Middle frontal gyrus (tissue), 1 donor: ENCODE measurements around the gene PARD3B.

Experiments used
- DNase-seq: peaks from one replicate; pipeline ENCODE4 v3.0.0-alpha.2; 2015; ENCODE audit warnings: low spot score; ENCODE audit errors: extremely low spot score

The PARD3B gene

DNA sequence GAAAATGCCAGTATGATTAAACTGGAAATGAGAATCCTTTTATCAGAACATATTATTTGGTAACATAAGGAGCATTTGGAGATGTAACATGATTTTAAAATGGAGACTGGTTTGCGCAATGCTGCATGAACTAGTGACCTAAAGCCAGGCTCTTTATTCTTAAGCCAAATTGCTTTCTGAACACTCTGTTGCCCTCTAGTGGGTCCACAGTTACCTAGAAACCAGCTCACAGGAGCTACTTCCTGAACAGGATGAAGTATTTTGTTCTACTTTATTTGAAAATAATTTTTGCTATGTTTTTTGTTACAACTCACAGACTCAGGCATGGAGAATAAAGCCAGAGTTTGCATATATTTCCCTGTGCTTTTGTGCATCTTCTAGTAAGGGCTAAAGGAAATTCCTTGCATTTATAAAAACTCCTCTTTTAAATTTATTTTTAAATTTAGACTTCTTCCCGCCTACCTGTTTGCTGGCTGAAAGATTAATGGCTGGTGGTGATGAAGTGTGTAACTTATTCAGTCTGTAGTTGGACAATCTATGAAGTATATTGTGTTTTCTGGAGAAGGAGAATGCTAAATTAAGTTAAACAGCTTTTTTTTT lies 146.7 kb downstream of the PARD3B start:
- DNase-seq = peak; percentile 14

DNA sequence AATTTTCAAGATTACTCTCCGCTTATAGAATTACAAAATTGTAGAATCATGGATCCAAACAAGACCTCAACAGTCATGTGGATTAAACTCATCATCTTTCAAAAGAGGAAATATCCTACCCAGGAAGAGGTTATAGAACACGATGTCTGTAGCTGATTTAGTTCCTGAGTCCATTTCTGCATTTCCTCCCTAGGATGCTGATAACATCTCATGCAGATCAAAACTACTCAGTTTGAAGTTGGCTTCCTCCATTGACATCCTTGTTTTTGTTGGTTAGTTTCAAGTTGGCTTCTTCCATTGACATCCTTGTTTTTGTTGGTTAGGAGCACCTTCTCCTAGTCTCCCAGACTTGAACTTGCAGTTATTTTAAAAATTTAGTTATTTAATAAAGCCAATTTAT lies 147.5 kb downstream of the PARD3B start:
- DNase-seq = no peak

DNA sequence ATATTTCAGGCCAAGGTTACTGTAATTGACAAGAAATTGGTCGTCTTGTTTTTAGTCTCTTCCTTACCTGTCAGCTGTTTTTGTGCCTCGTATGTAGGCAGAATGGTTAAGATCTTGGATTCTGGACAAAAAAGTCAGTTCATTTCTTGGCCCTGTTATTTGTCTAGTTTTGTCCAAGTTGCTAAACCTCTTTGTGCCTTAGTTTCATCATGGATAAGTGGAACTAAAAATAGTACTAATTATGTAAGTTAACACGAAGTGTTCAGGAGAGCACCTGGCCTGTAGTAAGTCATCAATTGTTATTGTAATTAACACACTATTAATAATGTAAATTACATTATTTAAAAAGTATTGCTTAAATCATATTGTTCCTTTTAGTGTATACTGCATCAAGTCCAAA lies 148.0 kb downstream of the PARD3B start:
- DNase-seq = no peak

DNA sequence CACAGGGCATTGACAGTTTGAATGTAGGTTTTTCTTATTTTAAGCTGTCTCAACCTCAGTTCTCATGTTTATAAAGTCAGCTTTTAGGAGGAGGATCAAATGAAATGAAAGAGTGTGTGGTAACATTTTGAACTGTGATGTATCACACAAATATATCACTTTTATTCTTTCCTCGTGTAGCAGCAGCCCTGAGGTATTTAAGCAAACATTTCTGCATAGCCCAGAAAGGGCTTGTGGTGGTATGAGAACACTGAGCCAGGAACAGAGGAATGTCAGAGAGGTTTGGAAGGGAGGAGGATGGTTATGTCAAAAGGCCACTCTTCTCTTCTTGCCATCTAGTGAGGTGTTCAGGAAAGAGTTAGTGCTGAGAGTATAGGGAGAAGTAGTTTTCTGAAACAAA lies 150.2 kb downstream of the PARD3B start:
- DNase-seq = no peak

DNA sequence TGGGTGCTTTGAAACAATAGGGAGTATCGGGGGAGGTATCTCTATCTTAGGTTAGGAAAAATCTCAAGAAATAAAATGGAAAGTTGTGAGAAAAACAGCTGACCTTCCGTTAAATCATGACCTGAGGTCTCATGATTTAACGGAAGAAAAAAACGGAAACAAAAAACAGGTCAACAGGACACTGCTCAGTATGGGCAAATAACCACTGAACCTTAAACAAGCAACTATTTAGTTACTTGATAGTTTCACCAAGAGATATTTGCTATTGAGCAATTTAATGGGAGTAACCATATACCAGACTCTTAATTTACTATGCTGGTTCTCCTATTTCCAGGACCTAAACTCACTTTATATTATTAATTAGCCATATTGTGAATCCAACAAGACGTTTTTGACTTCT lies 150.8 kb downstream of the PARD3B start:
- DNase-seq = no peak

DNA sequence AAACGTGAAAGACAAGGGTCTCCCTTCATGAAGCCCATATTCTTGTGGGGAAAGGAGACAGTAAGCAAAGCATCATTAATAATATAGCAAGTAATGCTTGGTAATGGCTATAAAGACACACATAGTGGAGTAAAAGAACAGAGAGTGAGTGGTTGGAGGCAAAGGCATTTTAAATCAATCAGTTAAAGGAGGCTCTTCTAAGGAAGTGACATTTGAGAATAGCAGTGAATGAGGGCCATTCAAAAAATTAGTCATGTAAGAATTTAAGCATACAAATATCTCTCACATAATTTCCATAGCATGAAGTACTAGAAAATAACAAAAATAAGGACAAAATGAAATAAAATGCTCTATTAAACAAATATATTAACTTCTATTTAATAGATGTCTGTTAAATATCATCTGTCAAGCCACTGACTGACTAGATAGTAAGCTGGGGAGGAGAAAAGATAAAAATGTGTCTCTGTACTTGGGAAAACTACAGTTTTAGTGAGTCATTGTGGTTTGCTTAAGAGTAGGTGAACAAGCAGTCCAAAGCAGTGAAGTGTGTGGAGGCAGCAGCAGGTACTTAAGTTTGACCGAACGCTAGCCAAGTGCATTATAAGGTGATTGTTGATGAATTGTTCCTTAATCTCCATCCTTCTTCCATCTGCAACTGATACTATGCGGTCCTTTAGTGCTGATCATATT lies 160.1 kb downstream of the PARD3B start:
- DNase-seq = no peak

DNA sequence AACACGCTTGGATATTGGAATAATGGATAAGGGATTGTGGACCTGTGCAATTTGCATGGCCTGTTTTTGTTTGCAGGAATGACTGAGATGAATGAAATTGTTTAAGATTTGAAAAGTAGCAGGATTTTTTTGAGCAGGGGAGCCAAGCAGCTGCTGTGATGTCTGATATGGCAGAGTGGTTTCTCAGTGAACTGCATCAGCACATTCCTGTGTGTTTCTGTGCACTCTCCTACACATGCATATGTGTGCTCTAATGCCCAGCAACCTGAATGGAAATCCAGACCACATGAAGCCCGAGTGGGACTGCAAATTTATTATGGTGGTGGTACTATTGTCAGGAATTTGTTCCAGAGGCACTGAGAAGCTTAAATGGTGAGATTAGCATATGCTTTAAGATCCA lies 161.7 kb downstream of the PARD3B start:
- no peak for DNase-seq

DNA sequence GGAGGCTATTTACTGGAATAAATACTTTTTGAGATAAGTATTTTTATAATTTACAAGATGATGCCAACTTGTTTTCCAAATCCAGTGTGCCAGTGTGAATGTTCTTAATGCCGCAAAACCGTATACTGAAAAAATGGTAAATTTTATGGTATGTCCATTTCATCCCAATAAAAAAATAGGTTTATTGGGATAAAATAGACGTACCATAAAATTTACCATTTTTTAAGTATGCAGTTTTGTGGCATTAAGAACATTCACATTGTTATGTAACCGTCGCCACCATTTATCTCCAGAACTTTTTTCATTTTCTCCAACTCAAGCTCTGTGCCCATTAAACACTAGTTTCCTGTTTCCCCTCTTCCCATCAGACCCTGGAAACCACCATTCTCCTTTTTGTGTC lies 167.9 kb downstream of the PARD3B start:
- no peak for DNase-seq

DNA sequence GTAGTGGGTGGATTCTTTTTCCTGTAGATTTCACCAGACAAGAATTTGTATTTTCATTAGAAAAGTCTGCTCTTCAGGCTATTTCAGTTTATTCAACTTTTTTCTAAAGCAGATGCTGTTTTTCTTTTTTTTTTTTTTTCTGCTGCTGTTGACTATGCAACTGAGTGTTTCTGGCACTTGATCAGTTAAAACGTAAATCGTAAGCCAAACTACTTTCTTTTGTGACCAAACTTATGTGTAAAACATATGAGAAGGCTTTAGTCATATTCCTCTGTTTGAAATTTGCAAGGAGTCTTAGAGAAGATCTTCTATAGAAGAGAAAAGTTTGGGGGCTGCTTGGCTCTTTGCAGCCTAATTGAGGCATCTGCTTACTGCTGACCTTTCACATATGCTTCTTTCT lies 170.1 kb downstream of the PARD3B start:
- no peak for DNase-seq

DNA sequence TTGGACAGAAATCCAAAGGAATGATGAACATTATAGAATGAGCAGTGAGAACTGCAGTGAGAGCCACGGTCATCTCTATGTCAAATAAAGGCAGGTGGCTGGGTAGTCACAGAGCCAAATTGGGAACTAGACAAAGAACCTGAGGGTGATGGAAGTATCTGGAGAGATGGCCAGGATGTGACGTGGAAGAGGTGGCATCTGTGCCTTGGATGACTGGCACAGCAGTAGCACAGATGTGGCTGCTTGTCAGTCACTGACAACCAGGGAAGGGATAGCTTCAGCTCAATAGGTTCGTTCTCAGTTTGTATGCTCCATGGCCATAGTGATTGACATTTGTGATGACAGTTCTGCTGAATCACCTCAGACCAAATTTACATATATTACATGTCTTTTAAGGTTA lies 172.3 kb downstream of the PARD3B start:
- DNase-seq = no peak

DNA sequence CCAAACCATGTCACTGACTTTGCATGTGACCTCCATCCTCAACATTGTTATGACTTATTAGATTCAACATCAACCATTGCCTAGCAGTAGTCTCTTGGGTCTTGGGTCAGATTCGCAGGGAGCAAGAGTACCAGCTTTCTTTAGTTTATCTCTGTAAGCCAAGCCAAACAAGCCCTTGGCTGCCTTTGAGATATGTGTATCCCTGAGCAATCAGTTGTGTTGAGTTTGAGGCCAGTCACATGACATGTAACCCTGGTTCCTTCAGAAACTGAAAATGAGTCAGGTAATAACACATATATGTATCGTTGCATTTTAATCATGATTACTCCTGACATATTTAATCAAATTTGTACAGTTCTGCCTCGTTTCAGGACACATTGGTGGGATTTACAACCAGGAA lies 173.3 kb downstream of the PARD3B start:
- DNase-seq = no peak

DNA sequence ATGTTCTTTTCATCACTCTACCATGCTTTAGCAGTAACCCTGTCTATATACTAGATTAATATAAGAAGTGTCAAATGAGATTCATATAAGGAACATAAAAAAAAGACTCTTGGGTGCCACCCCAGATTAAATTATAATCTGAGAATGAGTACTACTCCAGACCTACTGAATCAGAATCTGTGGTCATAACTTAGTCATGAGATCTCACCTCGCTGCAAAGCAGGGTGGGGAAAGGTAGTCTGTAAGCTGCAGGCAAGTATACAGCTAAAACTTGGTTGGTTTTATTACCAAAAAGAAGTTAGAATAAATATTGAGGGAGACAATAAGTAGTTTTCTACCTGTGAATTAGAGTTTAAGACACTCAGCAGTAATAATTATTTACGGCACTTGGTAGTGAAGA lies 175.6 kb downstream of the PARD3B start:
- DNase-seq = no peak

DNA sequence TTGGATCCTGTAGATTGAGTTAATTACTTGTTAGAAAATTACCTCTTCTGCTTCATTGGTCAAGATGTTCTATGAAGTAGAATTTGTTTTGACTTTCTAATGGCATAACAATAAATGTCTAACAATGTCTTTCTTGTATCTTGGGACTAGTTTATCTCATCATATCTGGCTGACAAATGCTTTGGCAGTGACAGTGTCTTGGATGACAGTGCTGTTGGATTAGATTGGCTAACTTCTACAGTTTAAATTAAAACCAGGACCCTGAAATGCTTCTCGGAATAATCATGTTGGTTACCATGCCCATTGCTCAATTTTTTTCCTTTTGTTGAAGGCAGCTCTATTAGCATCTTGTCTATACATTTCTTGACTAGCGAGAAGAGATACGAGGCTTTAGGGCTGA lies 176.9 kb downstream of the PARD3B start:
- DNase-seq = no peak

DNA sequence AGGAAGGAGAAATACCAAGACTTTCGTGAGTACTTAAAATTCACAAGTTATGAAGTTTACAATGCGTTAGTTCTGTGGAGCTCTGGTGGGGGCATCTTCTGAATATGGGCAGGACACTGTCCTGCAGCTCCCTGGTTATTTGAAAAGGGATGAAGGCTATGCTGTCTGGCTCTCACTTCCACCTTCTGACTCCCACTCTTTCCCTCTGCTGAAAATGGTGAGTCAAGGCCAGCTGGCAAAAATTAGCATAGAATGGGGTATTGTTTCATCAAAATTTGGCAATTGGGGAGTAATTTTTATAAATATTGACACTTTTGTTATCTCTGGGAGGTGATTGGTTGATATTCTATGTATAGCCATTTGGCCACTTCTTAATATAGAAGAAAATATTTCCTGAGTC lies 177.4 kb downstream of the PARD3B start:
- no peak for DNase-seq

DNA sequence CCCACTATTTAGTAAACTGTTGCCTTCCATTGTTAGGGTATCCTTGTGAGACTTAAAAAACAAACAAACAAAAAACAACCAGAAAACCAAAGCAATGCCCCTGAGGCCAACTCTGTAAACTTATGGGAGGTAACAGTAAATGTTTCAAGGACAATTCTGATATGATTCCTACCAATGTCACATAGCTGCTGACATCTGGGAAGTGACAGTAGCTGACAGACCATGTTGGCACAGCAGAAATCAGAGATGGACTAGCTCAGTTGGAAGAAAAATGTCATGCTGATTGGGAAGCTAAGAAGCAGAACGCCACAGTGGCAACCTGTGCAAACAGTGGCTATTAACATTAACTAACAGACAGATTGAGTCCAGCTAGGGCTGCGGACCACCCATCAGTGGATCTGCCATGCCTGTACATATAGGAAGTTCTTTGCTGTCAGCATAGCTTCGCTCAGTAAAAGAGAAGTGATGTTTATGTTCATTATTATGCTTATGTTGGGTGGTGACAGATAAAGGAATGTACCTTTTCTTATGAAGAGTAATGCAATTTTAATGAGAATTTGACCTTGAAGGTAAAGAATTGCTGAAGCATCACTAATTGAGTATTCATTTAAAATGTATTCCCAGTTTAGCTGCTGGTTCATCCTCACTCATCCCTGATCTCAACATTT lies 180.6 kb downstream of the PARD3B start:
- DNase-seq = no peak

DNA sequence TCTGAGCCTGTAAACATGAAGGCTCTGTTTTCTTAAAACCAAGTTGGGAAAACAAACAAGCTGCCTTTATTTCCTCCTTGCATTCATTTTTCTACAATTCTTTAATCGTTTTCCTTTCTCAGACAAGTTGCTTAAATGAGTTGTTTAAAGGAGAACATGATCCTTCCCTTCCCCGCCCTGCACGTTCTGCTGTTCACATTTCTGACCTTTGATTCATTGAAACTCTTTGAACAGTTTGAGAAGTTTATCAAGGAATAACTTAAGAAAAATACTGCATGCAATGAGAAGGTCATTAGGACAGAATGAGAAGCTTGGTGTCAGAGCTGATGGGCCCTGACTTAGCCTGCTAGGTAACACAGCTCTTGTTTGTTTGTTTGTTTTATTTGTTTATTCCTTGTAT lies 181.6 kb downstream of the PARD3B start:
- DNase-seq = no peak

DNA sequence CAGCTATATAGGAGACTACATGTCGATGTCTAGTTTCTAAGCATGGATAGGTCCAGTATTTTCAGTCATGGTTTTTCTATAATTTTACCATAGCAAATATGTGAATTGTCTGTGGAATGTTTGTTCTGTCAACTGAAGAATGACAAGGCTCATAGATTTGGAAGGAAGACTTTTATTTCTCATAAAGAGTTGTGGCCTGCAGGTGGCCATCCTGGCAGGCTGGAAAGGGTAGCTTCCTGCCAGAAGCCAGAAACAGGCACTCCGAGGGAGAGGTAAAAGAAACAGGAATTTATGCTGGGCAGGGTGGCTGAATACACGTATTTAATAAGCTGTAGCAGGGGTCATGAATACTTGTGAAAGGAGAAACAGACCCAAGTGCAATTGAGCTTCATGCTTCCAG lies 182.1 kb downstream of the PARD3B start:
- DNase-seq = no peak

DNA sequence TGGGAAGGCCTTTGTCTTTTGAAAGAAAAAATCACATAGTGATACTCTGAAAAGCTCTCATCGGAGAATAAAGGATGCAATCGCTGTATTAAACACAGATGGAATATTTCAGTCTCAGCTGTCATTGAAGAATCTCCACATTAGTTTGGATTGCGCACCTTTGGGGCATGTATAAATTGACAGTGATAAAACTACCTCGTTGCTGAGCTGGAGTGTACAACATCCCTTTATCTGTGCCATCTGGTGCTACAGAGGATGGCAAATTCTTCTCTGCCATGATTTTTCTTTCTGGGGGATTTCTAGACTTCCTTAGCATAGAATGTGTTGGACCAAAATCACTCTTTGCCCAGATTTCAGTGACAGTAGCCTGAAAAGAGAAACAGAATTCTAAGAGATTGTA lies 185.3 kb downstream of the PARD3B start:
- no peak for DNase-seq

DNA sequence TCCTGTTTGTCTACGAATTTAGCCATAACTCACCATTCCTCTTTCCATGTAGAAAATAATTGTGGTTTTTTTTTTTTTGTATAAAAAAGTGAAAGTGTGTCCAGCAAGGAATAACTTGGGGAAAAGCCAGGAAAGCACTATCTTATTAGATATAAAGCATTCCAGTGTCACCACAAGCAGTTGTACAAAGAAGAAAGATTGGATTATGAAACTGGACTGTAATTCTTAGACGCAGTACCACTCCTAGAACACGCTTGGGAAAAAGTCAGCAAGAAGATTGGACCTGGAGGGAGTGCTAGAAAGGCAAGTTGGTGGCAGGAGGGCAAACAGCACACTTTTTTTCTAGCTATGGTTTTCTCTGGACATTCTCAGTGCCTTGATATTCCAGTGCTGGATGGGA lies 186.7 kb downstream of the PARD3B start:
- no peak for DNase-seq

DNA sequence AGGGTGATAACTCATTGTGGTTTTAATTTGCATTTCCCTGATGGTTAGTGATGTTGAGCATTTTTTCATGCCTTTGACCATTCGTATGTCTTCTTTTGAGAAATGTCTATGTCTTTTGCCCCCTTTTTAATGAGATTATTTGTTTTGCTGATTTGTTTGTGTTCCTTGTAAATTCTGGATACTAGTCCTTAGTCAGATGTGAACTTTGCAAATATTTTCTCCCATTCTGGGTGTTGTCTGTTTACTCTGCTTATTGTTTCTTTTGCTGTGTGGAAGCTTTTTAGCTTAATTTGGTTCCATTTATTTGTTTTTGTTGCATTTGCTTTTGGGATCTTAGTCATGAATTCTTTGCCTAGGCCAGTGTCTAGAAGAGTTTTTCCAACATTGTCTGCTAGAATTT lies 192.0 kb downstream of the PARD3B start:
- no peak for DNase-seq

DNA sequence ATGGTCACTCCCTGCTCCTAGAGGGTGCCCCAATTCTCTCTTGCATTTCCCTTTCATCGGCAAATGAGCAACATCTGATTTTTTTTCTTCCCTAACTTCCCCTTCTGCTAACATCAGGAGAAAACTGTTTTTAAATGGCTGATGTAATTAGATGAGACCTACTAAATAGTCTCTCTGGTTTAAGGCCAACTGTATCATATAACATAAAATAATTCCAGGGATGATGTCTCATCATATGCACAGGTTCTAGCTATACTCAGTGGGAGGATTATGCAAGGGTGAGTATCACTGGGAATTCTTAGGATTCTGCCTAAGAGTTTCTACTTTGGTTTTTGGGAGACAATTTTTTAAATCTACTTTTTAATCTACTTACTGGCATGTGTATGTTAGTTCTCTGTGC lies 193.4 kb downstream of the PARD3B start:
- no peak for DNase-seq

DNA sequence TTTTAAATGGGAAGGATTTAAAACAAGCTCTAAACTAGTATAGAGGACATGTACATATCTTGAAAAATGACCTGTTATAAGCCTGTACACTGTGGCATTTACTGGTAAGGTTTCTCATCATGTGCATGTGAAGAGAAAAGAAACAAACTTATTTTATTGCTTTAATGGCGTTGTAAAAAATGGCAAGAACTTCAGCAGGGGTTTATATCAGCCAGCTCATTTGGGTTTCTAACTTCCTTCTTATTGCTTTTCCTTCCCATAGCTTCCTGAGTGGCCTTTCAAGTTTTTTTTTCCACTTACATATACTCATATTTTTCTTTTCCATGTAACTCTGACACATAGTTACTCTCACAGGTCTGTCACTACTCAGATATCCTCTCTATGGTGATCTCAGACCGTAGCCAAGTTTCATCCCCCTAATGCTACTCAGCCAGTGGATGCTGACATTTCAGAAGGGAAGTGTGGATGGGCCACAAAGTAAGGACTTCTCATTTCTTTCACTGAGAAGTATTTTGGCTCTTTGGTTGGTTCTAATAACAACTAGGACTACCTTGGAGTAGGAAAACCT lies 198.2 kb downstream of the PARD3B start:
- no peak for DNase-seq

DNA sequence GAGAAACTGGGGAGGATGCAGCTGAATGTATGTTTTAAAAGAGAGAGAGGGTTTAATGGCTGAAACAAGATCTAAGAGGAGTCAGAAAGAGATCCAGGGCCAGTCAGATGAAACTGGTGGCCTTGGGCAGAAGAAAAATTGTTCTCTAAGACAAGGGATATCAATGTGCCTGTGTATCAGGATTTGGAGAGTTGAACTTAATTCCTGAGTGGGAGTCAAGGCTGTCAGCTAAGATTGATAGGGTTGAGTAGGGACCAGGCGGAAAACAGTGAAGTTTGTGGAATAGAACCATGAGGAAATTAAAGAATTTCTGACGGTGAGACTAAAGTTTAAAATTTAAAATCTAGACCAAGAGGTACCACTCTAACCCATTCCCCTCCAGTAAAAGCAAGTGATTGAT lies 199.2 kb downstream of the PARD3B start:
- DNase-seq = no peak
